GM18526 (cell line): ENCODE results near the gene TPST2.

Source experiments
- POLR2A ChIP-seq: IDR thresholded peaks from 3 replicates; pipeline ENCODE4 v1.6.1; 2011; ENCODE audit not compliant: insufficient read length; ENCODE audit errors: extremely low read depth

TPST2 gene

GRCh38 chr22:26486394-26486793 is 103.5 kb downstream of the TPST2 start:
- TF ChIP-seq POLR2A: no peak

GRCh38 chr22:26485806-26486390 is 104.0 kb downstream of the TPST2 start:
- no peak for TF ChIP-seq POLR2A

- TF ChIP-seq POLR2A: no peak
Observed at GRCh38 chr22:26485013-26485412, 104.9 kb downstream of the TPST2 start.

GRCh38 chr22:26484360-26484706 is 105.6 kb downstream of the TPST2 start:
- TF ChIP-seq POLR2A: no peak

GRCh38 chr22:26483439-26484359 is 106.2 kb downstream of the TPST2 start, which contains the start of the genes HPS4 and SRRD:
Gene HPS4 (minus strand): TSS chr22:26483783. CDS start chr22:26481762, 2,021 bp downstream.
Gene SRRD (plus strand): TSS chr22:26483877. CDS start chr22:26483891, 14 bp downstream.
- TF ChIP-seq POLR2A: peak; percentile 88

- TF ChIP-seq POLR2A: no peak
Observed at GRCh38 chr22:26483043-26483438, 106.9 kb downstream of the TPST2 start.

- no peak for TF ChIP-seq POLR2A
Observed at GRCh38 chr22:26482161-26482560, 107.8 kb downstream of the TPST2 start.

- TF ChIP-seq POLR2A: no peak
Observed at GRCh38 chr22:26481694-26482093, 108.2 kb downstream of the TPST2 start.

GRCh38 chr22:26481112-26481693 is 108.7 kb downstream of the TPST2 start:
- TF ChIP-seq POLR2A: no peak

- no peak for TF ChIP-seq POLR2A
Observed at GRCh38 chr22:26480611-26480932, 109.4 kb downstream of the TPST2 start.

- no peak for TF ChIP-seq POLR2A
Observed at GRCh38 chr22:26479792-26480610, 109.9 kb downstream of the TPST2 start.

- TF ChIP-seq POLR2A: no peak
Observed at GRCh38 chr22:26479043-26479791, 110.7 kb downstream of the TPST2 start.

- TF ChIP-seq POLR2A: no peak
Observed at GRCh38 chr22:26477341-26477731, 112.6 kb downstream of the TPST2 start.

GRCh38 chr22:26476705-26477340 is 113.1 kb downstream of the TPST2 start:
- no peak for TF ChIP-seq POLR2A
